ENCODE data around the gene RELN. TPM values are rescaled to one million over a fixed set of nuclear protein-coding genes. Genes with fewer than 3 reads are reported as not detected.

RELN gene
- total RNA-seq, 2 experiments from 2014 or later, result not detected

- ChIA-PET POLR2A (no interaction called here), CTCF (no interaction called here)
- Mint-ChIP-seq H3K36me3 (ENCODE audit: low read depth) (no peaks in the 10 kb centered on the region), H3K4me1 (ENCODE audit: low read depth) (no peaks in the 10 kb centered on the region), H3K4me3 (no peak overlapping the region), H3K9me3 (no peaks in the 10 kb centered on the region), H3K27ac (no peak overlapping the region), H3K27me3 (peaks cover 29% of the 10 kb centered on the region)
- ATAC-seq (ENCODE audit: poor library complexity) (no peak), DNase-seq (no peak)
- intact Hi-C loops (cut with DNase I, micrococcal nuclease), result no loop called here
- Histone ChIP-seq H3K9me3 (ENCODE audit: control insufficient read depth in 1 of 2, insufficient read depth in 1 of 2, low read length in 2 of 2) (no peaks in the 10 kb centered on the region), H3K4me3 (ENCODE audit: low read length) (no peak overlapping the region), H3K4me1 (ENCODE audit: insufficient read depth, low read length) (no peaks in the 10 kb centered on the region), H3K27me3 (ENCODE audit: control insufficient read depth in 1 of 2, insufficient read depth in 2 of 2, low read length in 2 of 2) (no peaks in the 10 kb centered on the region), H3K36me3 (ENCODE audit: insufficient read depth, low read length) (no peaks in the 10 kb centered on the region), H3K27ac (ENCODE audit: low read depth in 1 of 2, low read length in 2 of 2) (no peak overlapping the region)
- TF ChIP-seq CTCF (IDR thresholded peaks at IDR 0.05), result no peak
These were observed 70.7 kb downstream of the RELN start for GRCh38 chr7:103918631-103919271.

- H3K4me3 Mint-ChIP-seq, result no peak overlapping the region
- intact Hi-C loops (cut with DNase I, micrococcal nuclease), result no loop called here
- DNase-seq (no peak), ATAC-seq (ENCODE audit: poor library complexity) (no peak)
- Histone ChIP-seq H3K4me1 (ENCODE audit: insufficient read depth, low read length) (no peaks in the 10 kb centered on the region), H3K27ac (ENCODE audit: low read depth in 1 of 2, low read length in 2 of 2) (no peak overlapping the region), H3K9me3 (ENCODE audit: control insufficient read depth in 1 of 2, insufficient read depth in 1 of 2, low read length in 2 of 2) (no peaks in the 10 kb centered on the region), H3K4me3 (ENCODE audit: low read length) (no peak overlapping the region), H3K27me3 (ENCODE audit: control insufficient read depth in 1 of 2, insufficient read depth in 2 of 2, low read length in 2 of 2) (no peaks in the 10 kb centered on the region), H3K36me3 (ENCODE audit: insufficient read depth, low read length) (no peaks in the 10 kb centered on the region)
- H3K27ac Mint-ChIP-seq, result no peak overlapping the region
- TF ChIP-seq CTCF (IDR thresholded peaks at IDR 0.05), result no peak
- H3K36me3 Mint-ChIP-seq (ENCODE audit: low read depth), result no peaks in the 10 kb centered on the region
- H3K4me1 Mint-ChIP-seq (ENCODE audit: low read depth), result no peaks in the 10 kb centered on the region
- ChIA-PET CTCF (no interaction called here), POLR2A (no interaction called here)
- H3K9me3 Mint-ChIP-seq, result no peaks in the 10 kb centered on the region
- H3K27me3 Mint-ChIP-seq, result peaks cover 14% of the 10 kb centered on the region
These were observed 73.6 kb downstream of the RELN start for GRCh38 chr7:103915680-103916357.

- no peak overlapping the region for H3K27ac ChIP-seq (ENCODE audit: low read depth in 1 of 2, low read length in 2 of 2)
- no peak for TF ChIP-seq CTCF (IDR thresholded peaks at IDR 0.05)
- Mint-ChIP-seq H3K4me1 (ENCODE audit: low read depth) (no peaks in the 10 kb centered on the region), H3K27me3 (peaks cover 10% of the 10 kb centered on the region), H3K4me3 (no peak overlapping the region), H3K9me3 (no peaks in the 10 kb centered on the region), H3K27ac (no peak overlapping the region), H3K36me3 (ENCODE audit: low read depth) (no peaks in the 10 kb centered on the region)
- no peak for ATAC-seq (ENCODE audit: poor library complexity)
- no peaks in the 10 kb centered on the region for H3K27me3 ChIP-seq (ENCODE audit: control insufficient read depth in 1 of 2, insufficient read depth in 2 of 2, low read length in 2 of 2)
- POLR2A ChIA-PET, result no interaction called here
- H3K4me3 ChIP-seq (ENCODE audit: low read length), result no peak overlapping the region
- no peak for DNase-seq
- H3K9me3 ChIP-seq (ENCODE audit: control insufficient read depth in 1 of 2, insufficient read depth in 1 of 2, low read length in 2 of 2), result no peaks in the 10 kb centered on the region
- H3K4me1 ChIP-seq (ENCODE audit: insufficient read depth, low read length), result no peaks in the 10 kb centered on the region
- no peaks in the 10 kb centered on the region for H3K36me3 ChIP-seq (ENCODE audit: insufficient read depth, low read length)
- intact Hi-C loops (cut with DNase I, micrococcal nuclease), result no loop called here
- CTCF ChIA-PET, result no interaction called here
These were observed 75.1 kb downstream of the RELN start for GRCh38 chr7:103914147-103914899.

Data from CD4-positive, alpha-beta T cell (primary cell).